Smooth muscle cell of bladder (primary cell): ENCODE measurements around the gene CT45A3. TPM values are rescaled to one million over a fixed set of nuclear protein-coding genes. Genes with fewer than 3 reads are reported as not detected.

Experiments
- total RNA-seq: library from RNA; depleted of rRNA; stranded (reverse); fragments of >200 nt; gene quantifications from 2 replicates; pipeline ENCODE4 v1.2.3, GENCODE V29; 2014

The CT45A3 gene
- not detected in 2 replicates for total RNA-seq

GRCh38 chrX:135768091-135768490 is at the start of gene CT45A3:
Gene CT45A3 (minus strand): TSS chrX:135768191. CDS start chrX:135764444, 3,747 bp downstream.

GRCh38 chrX:135802687-135803086 is 34.7 kb upstream of the CT45A3 start, which contains the start of gene CT45A6:
Gene CT45A6 (minus strand): TSS chrX:135802787. CDS start chrX:135798993, 3,794 bp downstream.

GRCh38 chrX:135785403-135785802 is 17.4 kb upstream of the CT45A3 start, which contains the start of gene CT45A5:
Gene CT45A5 (minus strand): TSS chrX:135785503. CDS start chrX:135781729, 3,774 bp downstream.

GRCh38 chrX:135713183-135713689 is 54.8 kb downstream of the CT45A3 start, which contains the start of gene CT45A1:
Gene CT45A1 (plus strand): TSS chrX:135713639. CDS start chrX:135718941, 5,302 bp downstream.

Other genes with a start within 250 kb of the CT45A3 start
- 3.6 and 4.2 TPM in 2 replicates for gene INTS6L, start 247.5 kb downstream of the CT45A3 start, total RNA-seq
- not detected in 2 replicates for gene CT45A1, start 54.6 kb downstream of the CT45A3 start, total RNA-seq
- not detected in 2 replicates for gene CT45A5, start 17.3 kb upstream of the CT45A3 start, total RNA-seq
- not detected in 2 replicates for gene CT45A6, start 34.6 kb upstream of the CT45A3 start, total RNA-seq
- not detected in 2 replicates for gene CT45A2, start 51.8 kb upstream of the CT45A3 start, total RNA-seq
- gene CT45A7, start 69.1 kb upstream of the CT45A3 start, total RNA-seq = not detected in 2 replicates
- gene CT45A8, start 86.3 kb upstream of the CT45A3 start, total RNA-seq = not detected in 2 replicates
- not detected in 2 replicates for gene CT45A9, start 103.6 kb upstream of the CT45A3 start, total RNA-seq
- not detected in 2 replicates for gene CT45A10, start 125.3 kb upstream of the CT45A3 start, total RNA-seq
- gene SAGE1, start 125.5 kb upstream of the CT45A3 start, total RNA-seq = under 0.01 TPM in 1 of 2 replicates, not detected in the other
- gene MMGT1, start 205.8 kb upstream of the CT45A3 start, total RNA-seq = 5.4 and 6.5 TPM in 2 replicates
- 17.2 and 18.4 TPM in 2 replicates for gene SLC9A6, start 217.2 kb upstream of the CT45A3 start, total RNA-seq